H1 (cell line): ENCODE measurements around the gene CMSS1. TPM values are rescaled to one million over a fixed set of nuclear protein-coding genes. Genes with fewer than 3 reads are reported as not detected.

ENCODE experiments used
- CTCF ChIA-PET: fragments of 300-600 bp; sonication (Branson Sonifier 250); formaldehyde crosslinking; loops from one replicate; lab custom pipeline; 2021; ENCODE audit not compliant: partially characterized antibody; lab: Charles Lee
- POLR2A ChIA-PET: fragments of 300-600 bp; sonication (Branson Sonifier 250); formaldehyde crosslinking; loops from one replicate; lab custom pipeline; 2021; ENCODE audit warnings: inconsistent platforms; ENCODE audit not compliant: partially characterized antibody; lab: Charles Lee
- DNase-seq, 2 experiments: peaks; one replicate each; pipeline versions ENCODE4 v3.0.0 to v3.0.0-alpha.2; 2010 to 2022; ENCODE audit warnings: low spot score in 2 of 2, low read depth in 1 of 2, mixed read lengths in 1 of 2
- FAIRE-seq: peaks from 2 replicates; lab custom pipeline; 2011; peaks lifted over from hg19 to GRCh38; lab: Jason Lieb, UNC
- H2AFZ ChIP-seq: 2 replicates; pipeline ENCODE4 v1.8.1; 2012; ENCODE audit warnings: low read length, inconsistent platforms
- H2AK5ac ChIP-seq: 2 replicates; pipeline ENCODE4 v1.6.1; 2013; ENCODE audit warnings: low read depth, low read length
- H2BK120ac ChIP-seq: replicated peaks from 2 replicates; pipeline ENCODE3; 2013; ENCODE audit warnings: low read depth, low read length, inconsistent platforms
- H2BK12ac ChIP-seq: 2 replicates; pipeline ENCODE4 v1.6.1; 2013; ENCODE audit warnings: low read depth, low read length
- H2BK15ac ChIP-seq: 2 replicates; pipeline ENCODE4 v1.6.1; 2013; ENCODE audit warnings: low read length
- H2BK20ac ChIP-seq: 2 replicates; pipeline ENCODE4 v1.6.1; 2013; ENCODE audit warnings: low read length
- H2BK5ac ChIP-seq: 2 replicates; pipeline ENCODE4 v1.6.1; 2013; ENCODE audit warnings: low read depth, low read length
- H3K14ac ChIP-seq: 2 replicates; pipeline ENCODE4 v1.6.1; 2013; ENCODE audit warnings: inconsistent platforms; ENCODE audit not compliant: insufficient read length
- H3K18ac ChIP-seq: 2 replicates; pipeline ENCODE4 v1.6.1; 2013; ENCODE audit warnings: low read length; ENCODE audit errors: extremely low read depth
- H3K23ac ChIP-seq: 2 replicates; pipeline ENCODE4 v1.6.1; 2013; ENCODE audit warnings: inconsistent platforms; ENCODE audit not compliant: insufficient read length
- H3K23me2 ChIP-seq: 2 replicates; pipeline ENCODE4 v1.6.1; 2013; ENCODE audit warnings: low read depth, low read length
- H3K27ac ChIP-seq: 2 replicates; pipeline ENCODE4 v1.6.1; 2011; ENCODE audit warnings: low read depth, low read length, inconsistent platforms
- H3K27me3 ChIP-seq, 4 experiments: replicated peaks in 1 of 4; 1 replicate in 1 of 4; 2 replicates in 3 of 4; pipeline versions ENCODE4 v1.6.1 to v1.8.1; 2011 to 2013; ENCODE audit warnings: low read length in 3 of 4, mild to moderate bottlenecking in 3 of 4, inconsistent platforms in 2 of 4, mixed read lengths in 2 of 4, moderate library complexity in 1 of 4; ENCODE audit not compliant: control insufficient read depth in 3 of 4, insufficient read depth in 3 of 4; ENCODE audit errors: extremely low read depth in 1 of 4
- H3K36me3 ChIP-seq, 4 experiments: 2 replicates each; pipeline versions ENCODE4 v1.6.1 to v1.8.1; 2011 to 2013; ENCODE audit warnings: mild to moderate bottlenecking in 4 of 4, low read length in 3 of 4, moderate library complexity in 2 of 4, control low read depth in 1 of 4, inconsistent platforms in 1 of 4; ENCODE audit not compliant: insufficient read depth in 4 of 4, control insufficient read depth in 2 of 4
- H3K4ac ChIP-seq: replicated peaks from 2 replicates; pipeline ENCODE3; 2013; ENCODE audit warnings: low read length, low read depth, mixed read lengths, inconsistent platforms; ENCODE audit not compliant: insufficient read length
- H3K4me1 ChIP-seq, 4 experiments: replicated peaks in 1 of 4; 1 replicate in 1 of 4; 2 replicates in 3 of 4; pipeline versions ENCODE4 v1.6.1 to v1.8.1; 2011 to 2013; ENCODE audit warnings: low read length in 3 of 4, inconsistent platforms in 2 of 4, mixed read lengths in 1 of 4; ENCODE audit not compliant: insufficient read depth in 4 of 4, control insufficient read depth in 3 of 4
- H3K4me2 ChIP-seq, 2 experiments: 2 replicates each; pipeline versions ENCODE4 v1.6.1 to v1.8.1; 2011 to 2013; ENCODE audit warnings: low read depth in 2 of 2, low read length in 2 of 2, control low read depth in 1 of 2, inconsistent platforms in 1 of 2, mild to moderate bottlenecking in 1 of 2; ENCODE audit not compliant: insufficient read depth in 1 of 2
- H3K4me3 ChIP-seq, 4 experiments: fragments of 200-600, 300-600 bp in 1 of 4; sonication (generic), shearing (Covaris generic), sonication (Bioruptor Twin) in 1 of 4; 2 replicates each; pipeline versions ENCODE4 v1.5.1 to v1.8.1; 2011 to 2016; ENCODE audit warnings: low read length in 4 of 4, low read depth in 3 of 4, control low read depth in 2 of 4, inconsistent platforms in 2 of 4, mild to moderate bottlenecking in 2 of 4, mixed read lengths in 1 of 4, moderate library complexity in 1 of 4; ENCODE audit not compliant: insufficient read depth in 2 of 4; ENCODE audit errors: extremely low read depth in 1 of 4
- H3K56ac ChIP-seq: replicated peaks from 2 replicates; pipeline ENCODE3; 2013; ENCODE audit warnings: low read depth, mild to moderate bottlenecking, mixed read lengths, low read length, inconsistent platforms; ENCODE audit not compliant: insufficient read length
- H3K79me1 ChIP-seq: 2 replicates; pipeline ENCODE4 v1.6.1; 2013; ENCODE audit warnings: low read depth, low read length, control low read depth
- H3K79me2 ChIP-seq, 2 experiments: 2 replicates each; pipeline versions ENCODE4 v1.6.1 to v1.8.1; 2012 to 2013; ENCODE audit warnings: low read length in 2 of 2, mild to moderate bottlenecking in 2 of 2, inconsistent platforms in 1 of 2; ENCODE audit not compliant: insufficient read depth in 2 of 2, control insufficient read depth in 1 of 2
- H3K9ac ChIP-seq, 4 experiments: replicated peaks in 1 of 4; 1 replicate in 1 of 4; 2 replicates in 3 of 4; pipeline versions ENCODE4 v1.6.1 to v1.8.1; 2011 to 2013; ENCODE audit warnings: low read depth in 3 of 4, low read length in 3 of 4, control low read depth in 2 of 4, mild to moderate bottlenecking in 2 of 4, moderate library complexity in 2 of 4, inconsistent platforms in 1 of 4; ENCODE audit errors: extremely low read depth in 1 of 4
- H3K9me3 ChIP-seq, 2 experiments: 2 replicates each; pipeline versions ENCODE4 v1.6.1 to v1.8.1; 2012 to 2013; ENCODE audit warnings: mild to moderate bottlenecking in 2 of 2, moderate library complexity in 2 of 2, control low read depth in 1 of 2, inconsistent platforms in 1 of 2, low read depth in 1 of 2, low read length in 1 of 2, mixed read lengths in 1 of 2; ENCODE audit not compliant: insufficient read depth in 2 of 2
- H4K20me1 ChIP-seq, 2 experiments: replicated peaks in 1 of 2; 2 replicates each; pipeline versions ENCODE3 to v1.8.1; 2011 to 2013; ENCODE audit warnings: inconsistent platforms in 2 of 2, low read length in 2 of 2, mild to moderate bottlenecking in 1 of 2; ENCODE audit not compliant: insufficient read depth in 2 of 2, control insufficient read depth in 1 of 2
- H4K5ac ChIP-seq: 2 replicates; pipeline ENCODE4 v1.6.1; 2013; ENCODE audit warnings: low read length, low read depth, mixed read lengths, inconsistent platforms; ENCODE audit not compliant: insufficient read length
- H4K8ac ChIP-seq: 2 replicates; pipeline ENCODE4 v1.8.0; 2013; ENCODE audit warnings: mild to moderate bottlenecking, moderate library complexity, low read length, inconsistent platforms; ENCODE audit not compliant: insufficient read depth; ENCODE audit errors: extremely low read depth
- H4K91ac ChIP-seq: replicated peaks from 2 replicates; pipeline ENCODE3; 2013; ENCODE audit warnings: low read length, mixed read lengths, inconsistent platforms; ENCODE audit not compliant: insufficient read length
- SP4 ChIP-seq: IDR thresholded peaks from 2 replicates; pipeline ENCODE4 v1.6.1; 2012; ENCODE audit warnings: low read length, inconsistent platforms
- TEAD4 ChIP-seq: IDR thresholded peaks from 2 replicates; pipeline ENCODE4 v1.6.1; 2012; ENCODE audit warnings: low read depth, low read length, inconsistent platforms, mixed read lengths
- WGBS, 2 experiments: shearing (Covaris generic) in 1 of 2; methylation state at CpG; one replicate each; pipeline versions ENCODE4 v1.1.6 to v1.1.7; 2013 to 2015; ENCODE audit warnings: low lambda C conversion rate in 2 of 2, mixed read lengths in 2 of 2, inconsistent platforms in 1 of 2, low coverage in 1 of 2, missing lambda C conversion rate in 1 of 2; ENCODE audit not compliant: insufficient replicate concordance in 2 of 2, insufficient coverage in 1 of 2, insufficient read length in 1 of 2; ENCODE audit errors: extremely low coverage in 1 of 2, missing lambda C conversion rate in 1 of 2; 5-methylcytosine and 5-hydroxymethylcytosine counted together
- polyA plus RNA-seq, 7 experiments: library from polyadenylated mRNA; depleted of rRNA in 3 of 7; stranded (reverse) in 5 of 7; unstranded in 2 of 7; fragments of >200 nt in 5 of 7; fragments of 200-250 nt in 2 of 7; gene quantifications; 1 replicate in 5 of 7; 2 replicates in 1 of 7; 4 replicates in 1 of 7; pipeline versions ENCODE4 v1.2.1 to v1.2.3, GENCODE V29; 2011 to 2013; ENCODE audit warnings: missing spikeins in 2 of 7, mixed read lengths in 2 of 7
- total RNA-seq: library from RNA; stranded (reverse); fragmentation: NEBNext Ultra II Directional; extraction: Animal tissue kit (Norgen Biotek cat#: 25700); gene quantifications from 2 replicates; pipeline ENCODE4 v1.2.1, GENCODE V29; 2021

CMSS1 gene
- total and polyA plus RNA-seq, 2 of the 8 experiments (the other 6 are each of a cell fraction or from before 2014, with no cell fraction given), result 15.2 to 75.1 TPM

DNA sequence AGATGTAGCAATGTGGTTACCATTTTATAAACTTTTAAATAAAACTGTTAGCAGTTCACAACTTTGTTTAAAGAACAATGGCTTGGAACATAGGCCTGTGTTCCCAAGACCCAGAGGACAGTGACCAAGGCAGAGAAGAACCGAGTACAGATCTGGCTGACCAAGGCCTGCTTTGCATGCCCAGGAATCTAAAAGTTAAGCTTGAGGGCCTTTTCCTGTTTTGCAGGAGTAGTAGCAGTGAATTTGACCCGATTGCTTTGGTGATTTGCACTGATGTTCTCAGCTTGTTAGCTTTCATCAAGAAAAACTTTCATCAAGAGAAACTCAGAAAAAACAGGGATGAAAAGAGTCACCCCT lies 286.8 kb downstream of the CMSS1 start:
- no peaks in the 10 kb centered on the region for H3K27me3 ChIP-seq
- no peak overlapping the region for H2BK15ac ChIP-seq
- no peak overlapping the region for H3K27ac ChIP-seq
- no peak overlapping the region for H2AK5ac ChIP-seq
- TF ChIP-seq TEAD4 (no peak), SP4 (no peak)
- no peak overlapping the region for H3K9ac ChIP-seq
- no peaks in the 10 kb centered on the region for H4K20me1 ChIP-seq
- CTCF ChIA-PET, result interaction anchor here (1.0 to 3.3 kb wide), 7 partner anchors 10 to 273 kb away, joined by 3 to 11 read pairs (median 4); no protein-coding TSS in a partner anchor
- no peaks in the 10 kb centered on the region for H3K36me3 ChIP-seq
- no peaks in the 10 kb centered on the region for H3K79me1 ChIP-seq
- no peak overlapping the region for H2BK12ac ChIP-seq
- H3K4ac ChIP-seq, result no peak overlapping the region
- peaks cover 0 to 2% (median 0%) of the 10 kb centered on the region in 4 experiments; a peak in 1 of 7 replicates for H3K4me1 ChIP-seq
- H3K56ac ChIP-seq, result no peak overlapping the region
- H4K91ac ChIP-seq, result no peak overlapping the region
- no peaks in the 10 kb centered on the region for H3K9me3 ChIP-seq
- DNase-seq (no peak), FAIRE-seq (no peak)
- 86% methylated on average over 2 of the region's 2 CpGs; no CpG with 5 or more reads in 1 of the 2 experiments for WGBS, 2 experiments
- no peak overlapping the region for H3K14ac ChIP-seq
- no peak overlapping the region for H4K8ac ChIP-seq
- no peak overlapping the region for H3K18ac ChIP-seq
- no peak overlapping the region for H3K4me2 ChIP-seq
- POLR2A ChIA-PET, result interaction anchor here (0.9 to 1.0 kb wide), 2 partner anchors 155 to 156 kb away, joined by 3 to 4 read pairs; partner anchors contain the start of gene TBC1D23
- no peaks in the 10 kb centered on the region for H3K79me2 ChIP-seq
- no peak overlapping the region for H2AFZ ChIP-seq
- H2BK20ac ChIP-seq, result no peak overlapping the region
- H2BK5ac ChIP-seq, result no peak overlapping the region
- H4K5ac ChIP-seq, result no peak overlapping the region
- no peak overlapping the region for H3K4me3 ChIP-seq
- H2BK120ac ChIP-seq, result no peak overlapping the region
- H3K23ac ChIP-seq, result no peak overlapping the region
- no peaks in the 10 kb centered on the region; the same call in 1 of the 2 replicates for H3K23me2 ChIP-seq
